ENCODE data around the gene CCNY. TPM values are rescaled to one million over a fixed set of nuclear protein-coding genes. Genes with fewer than 3 reads are reported as not detected.
"Not testable (repeated sequence)": the region's sequence is repeated elsewhere in the genome, so short reads cannot be mapped to it uniquely, and the experiment has no call there.

The CCNY gene
- total RNA-seq, 1 experiment from 2014 or later, result 63.7 TPM

GRCh38 chr10:35404077-35404476 lies 67.8 kb downstream of the CCNY start:
- not testable (repeated sequence) for DNase-seq (ENCODE audit: low read depth)

GRCh38 chr10:35406003-35406630 lies 69.8 kb downstream of the CCNY start:
- DNase-seq (ENCODE audit: low read depth), result not testable (repeated sequence)

GRCh38 chr10:35407696-35408095 lies 71.4 kb downstream of the CCNY start:
- DNase-seq (ENCODE audit: low read depth), result not testable (repeated sequence)

- DNase-seq (ENCODE audit: low read depth), result peak; percentile 100
Observed at GRCh38 chr10:35409094-35409582, 72.8 kb downstream of the CCNY start.

DNA sequence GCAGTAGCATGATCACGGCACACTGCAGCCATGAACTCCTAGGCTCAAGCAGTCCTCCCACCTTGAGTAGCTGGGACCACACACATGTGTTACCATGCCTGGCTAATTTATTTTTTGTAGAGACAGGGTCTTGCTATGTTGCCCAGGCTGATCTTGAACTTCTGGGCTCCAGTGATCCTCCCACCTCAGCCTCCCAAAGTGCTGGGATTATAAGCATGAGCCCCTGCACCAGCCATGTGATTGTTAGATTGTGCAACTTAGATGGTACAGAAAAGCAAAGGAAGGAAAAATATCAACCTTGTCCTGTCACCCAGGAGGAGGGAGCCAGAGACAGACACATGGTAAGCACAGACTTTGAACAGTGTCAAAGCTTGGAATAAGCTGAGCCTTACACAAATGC lies 73.5 kb downstream of the CCNY start:
- no peak for DNase-seq (ENCODE audit: low read depth)

DNA sequence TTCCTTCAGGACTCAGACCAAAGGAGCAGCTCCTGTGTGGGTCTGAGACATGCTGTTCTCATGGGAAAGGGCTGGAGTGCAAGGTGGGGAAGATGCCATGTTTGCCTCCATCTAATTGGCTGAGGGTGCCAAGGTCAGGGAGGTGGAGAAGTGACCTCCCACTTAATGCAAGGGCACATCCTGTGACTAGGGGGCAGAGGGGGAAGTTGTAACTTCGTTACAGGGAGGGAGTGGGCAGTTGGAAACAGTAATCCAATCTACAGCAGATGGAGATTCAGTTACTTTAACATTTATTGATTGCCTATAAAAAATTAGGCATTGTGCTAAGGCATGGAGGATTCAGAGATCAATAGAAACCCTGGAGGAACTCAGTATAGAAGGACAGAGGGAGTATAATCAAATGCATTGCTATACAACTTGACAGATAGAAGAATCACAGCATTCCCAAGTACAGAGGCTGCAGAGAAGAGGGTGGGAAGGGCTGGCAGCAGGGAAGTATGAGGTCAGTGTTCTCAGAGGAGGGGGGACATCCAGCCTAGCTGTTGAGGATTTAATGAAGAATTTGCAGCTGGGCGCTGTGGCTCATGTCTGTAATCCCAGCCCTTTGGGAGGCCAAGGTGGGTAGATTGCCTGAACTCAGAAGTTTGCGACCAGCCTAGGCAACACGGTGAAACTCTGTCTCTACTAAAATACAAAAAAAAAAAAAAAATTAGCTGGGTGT lies 75.9 kb downstream of the CCNY start:
- peak; percentile 74 for DNase-seq (ENCODE audit: low read depth)

DNA sequence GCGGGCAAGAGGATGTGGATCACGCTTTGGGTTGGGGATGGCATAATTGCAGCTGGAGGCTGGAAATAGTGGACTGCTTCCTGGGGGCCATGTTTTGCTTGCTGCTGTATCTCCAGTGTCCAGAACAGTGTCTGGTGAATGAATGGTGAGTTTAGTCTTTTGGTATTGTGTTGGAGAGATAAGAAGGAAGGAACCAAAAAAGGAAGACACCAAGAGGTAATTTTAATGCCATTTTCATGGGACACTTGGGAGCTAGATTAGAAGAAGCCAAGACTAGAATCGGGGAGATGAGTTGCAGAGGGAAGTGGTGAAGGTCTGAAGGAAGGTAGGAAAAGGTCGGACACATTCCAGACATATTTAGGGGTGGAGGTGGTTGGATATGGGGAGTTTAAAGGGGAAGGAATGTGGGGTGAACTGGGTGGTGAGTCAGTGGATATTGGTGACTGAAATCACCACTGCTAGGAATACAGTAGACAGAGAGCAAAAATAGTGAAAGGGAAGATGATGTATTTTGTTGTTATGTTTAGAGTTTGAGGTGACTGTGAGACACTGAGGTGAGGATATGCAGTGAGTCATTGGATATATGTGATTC lies 76.7 kb downstream of the CCNY start:
- peak; percentile 74 for DNase-seq (ENCODE audit: low read depth)

- DNase-seq (ENCODE audit: low read depth), result no peak
Observed at GRCh38 chr10:35413985-35414861, 77.9 kb downstream of the CCNY start.

- no peak for DNase-seq (ENCODE audit: low read depth)
Observed at GRCh38 chr10:35415505-35415904, 79.2 kb downstream of the CCNY start.

- peak; percentile 80 for DNase-seq (ENCODE audit: low read depth)
Observed at GRCh38 chr10:35416619-35417312, 80.5 kb downstream of the CCNY start.

DNA sequence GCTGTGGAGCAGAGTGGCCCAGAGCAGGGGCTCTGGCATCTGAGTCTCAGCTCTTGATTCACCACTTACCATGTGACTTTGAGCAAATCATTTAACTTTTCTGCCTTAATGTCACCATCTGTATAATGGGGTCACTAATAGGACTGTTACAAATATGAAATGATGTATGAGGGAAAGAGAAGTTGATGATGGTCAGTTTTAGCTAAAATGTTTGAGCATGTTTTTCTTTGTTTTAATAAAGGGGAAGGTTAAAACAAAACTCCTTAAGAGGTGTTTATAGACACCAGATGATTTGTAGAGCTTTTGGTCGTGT lies 81.0 kb downstream of the CCNY start:
- no peak for DNase-seq (ENCODE audit: low read depth)

DNA sequence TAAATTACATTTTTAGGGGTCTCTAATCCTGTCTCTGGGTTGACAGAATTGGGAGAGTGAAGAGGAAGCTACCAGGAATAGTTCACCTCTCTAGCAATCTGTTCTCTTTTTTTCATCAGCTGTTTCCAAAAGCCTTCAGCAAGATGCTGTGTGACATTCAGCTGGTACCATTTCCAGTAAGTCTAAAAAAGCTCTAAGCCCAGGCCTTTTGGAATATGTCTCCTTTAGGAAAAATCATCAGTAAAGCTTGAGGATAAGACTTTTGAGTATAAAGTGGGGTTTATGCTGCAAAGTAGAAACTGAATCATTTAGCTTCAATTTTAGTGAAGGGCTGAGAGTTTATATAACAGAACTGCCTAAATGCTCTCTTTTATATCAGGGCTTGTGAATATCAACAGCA lies 81.5 kb downstream of the CCNY start:
- DNase-seq (ENCODE audit: low read depth), result no peak

DNA sequence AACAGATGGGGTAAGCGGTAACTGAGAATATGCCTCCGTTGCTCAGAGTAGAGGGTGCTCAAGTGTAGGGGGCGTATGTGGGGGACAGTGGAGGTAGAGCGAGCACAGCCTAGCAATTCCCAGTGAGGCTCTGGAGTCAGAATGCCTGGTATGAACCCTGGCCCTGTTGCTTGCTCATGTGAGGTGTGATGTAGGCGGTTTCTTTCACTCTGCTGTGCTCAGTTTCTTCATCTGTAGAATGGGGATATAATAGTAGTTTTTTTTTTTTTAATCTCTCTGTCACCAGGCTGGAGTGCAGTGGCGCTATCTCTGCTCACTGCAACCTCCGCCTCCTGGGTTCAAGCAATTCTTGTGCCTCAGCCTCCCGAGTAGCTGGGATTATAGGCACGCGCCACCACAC lies 82.3 kb downstream of the CCNY start:
- not testable (repeated sequence) for DNase-seq (ENCODE audit: low read depth)

- DNase-seq (ENCODE audit: low read depth), result no peak
Observed at GRCh38 chr10:35420044-35420443, 83.7 kb downstream of the CCNY start.

- no peak for DNase-seq (ENCODE audit: low read depth)
Observed at GRCh38 chr10:35420827-35421552, 84.7 kb downstream of the CCNY start.

GRCh38 chr10:35421553-35422178 lies 85.4 kb downstream of the CCNY start:
- DNase-seq (ENCODE audit: low read depth), result peak; percentile 91

DNA sequence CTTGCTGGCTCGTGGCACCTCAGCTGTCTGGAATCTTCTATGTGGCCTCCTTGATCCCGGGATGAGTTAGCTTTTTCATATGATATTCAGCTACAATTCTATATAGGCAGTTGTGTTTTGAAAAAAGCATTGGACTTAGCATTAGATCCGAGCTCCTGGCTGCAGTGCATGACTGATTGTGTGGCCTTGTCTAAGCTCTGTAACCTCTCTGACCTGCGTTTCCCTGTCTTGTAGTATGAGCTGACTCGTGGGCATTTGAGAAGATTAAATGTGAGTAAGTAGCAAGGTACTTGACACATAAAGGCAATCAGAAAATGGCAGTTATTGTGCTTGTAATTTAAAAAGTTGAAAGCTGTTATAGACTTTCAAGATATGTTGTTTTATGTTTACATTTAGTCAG lies 85.9 kb downstream of the CCNY start:
- peak; percentile 80 for DNase-seq (ENCODE audit: low read depth)

GRCh38 chr10:35423505-35424306 lies 87.4 kb downstream of the CCNY start:
- DNase-seq (ENCODE audit: low read depth), result peak; percentile 79

DNA sequence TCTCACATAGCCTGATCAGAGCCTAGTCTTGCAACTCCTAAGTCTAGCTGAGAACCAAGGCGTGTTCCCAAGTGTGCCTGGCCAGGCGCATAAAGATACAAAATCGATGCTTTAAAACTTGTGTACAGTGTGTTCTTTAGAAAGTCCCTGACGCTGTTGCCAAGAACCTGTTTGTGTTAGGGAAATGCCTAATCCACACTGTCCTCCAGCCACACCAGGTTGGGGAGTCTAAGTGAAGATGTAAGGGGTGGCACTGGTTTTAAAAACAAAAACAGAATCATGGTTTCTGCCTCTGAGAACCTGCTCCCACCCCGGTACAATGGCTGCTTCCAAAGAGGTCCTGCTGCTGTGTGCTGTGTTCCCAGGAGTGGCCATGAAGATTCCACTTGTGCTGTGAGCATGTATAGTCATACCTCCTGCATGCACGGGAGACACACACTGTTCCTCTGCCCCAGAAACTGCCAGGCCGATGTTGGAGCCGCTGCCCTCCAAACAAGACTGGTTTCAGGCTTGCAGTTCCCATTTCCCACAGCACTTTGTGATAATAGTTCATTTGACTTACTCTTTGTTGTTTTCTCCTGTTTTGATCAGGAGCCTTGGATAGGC lies 88.5 kb downstream of the CCNY start:
- no peak for DNase-seq (ENCODE audit: low read depth)
